ENCODE measurements around the gene MYOC. TPM values are rescaled to one million over a fixed set of nuclear protein-coding genes. Genes with fewer than 3 reads are reported as not detected.

Gene MYOC
- total RNA-seq, 1 experiment from 2014 or later = not detected

DNA sequence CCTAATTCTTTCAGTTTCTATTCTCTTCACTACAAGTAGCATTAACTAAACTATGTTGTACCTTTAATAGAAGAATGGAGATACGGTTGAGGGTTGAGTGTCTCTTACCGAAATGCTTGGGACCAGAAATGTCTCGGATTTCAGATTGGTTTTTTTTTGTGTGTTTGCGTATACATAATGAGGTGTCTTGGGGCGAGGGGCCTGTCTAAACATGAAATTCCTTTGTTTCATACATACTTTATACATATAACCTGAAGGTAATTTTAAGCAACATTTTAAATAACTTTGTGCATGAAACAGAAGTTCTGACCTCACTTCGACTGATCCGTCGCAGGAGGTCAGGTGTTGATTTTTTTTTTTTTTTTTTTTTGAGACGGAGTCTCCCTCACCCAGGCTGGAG lies 66.8 kb downstream of the MYOC start:
- ATAC-seq (no peak), DNase-seq (ENCODE audit: low read depth, low spot score) (no peak)
- CTCF ChIA-PET = no interaction called here
- Histone ChIP-seq H3K27ac (ENCODE audit: low read length) (no peak overlapping the region), H3K36me3 (ENCODE audit: control insufficient read depth, insufficient read depth, low read length) (peaks cover 55% of the 10 kb centered on the region), H3K4me3 (ENCODE audit: low read depth in 2 of 2, low read length in 2 of 2) (no peak overlapping the region), H3K9me3 (ENCODE audit: control insufficient read depth, insufficient read depth, low read depth, low read length) (no peaks in the 10 kb centered on the region), H3K27me3 (ENCODE audit: control insufficient read depth, insufficient read depth, low read length) (no peaks in the 10 kb centered on the region), H3K4me1 (ENCODE audit: control insufficient read depth, insufficient read depth, low read length) (no peaks in the 10 kb centered on the region)
- TF ChIP-seq, protein P1, sequence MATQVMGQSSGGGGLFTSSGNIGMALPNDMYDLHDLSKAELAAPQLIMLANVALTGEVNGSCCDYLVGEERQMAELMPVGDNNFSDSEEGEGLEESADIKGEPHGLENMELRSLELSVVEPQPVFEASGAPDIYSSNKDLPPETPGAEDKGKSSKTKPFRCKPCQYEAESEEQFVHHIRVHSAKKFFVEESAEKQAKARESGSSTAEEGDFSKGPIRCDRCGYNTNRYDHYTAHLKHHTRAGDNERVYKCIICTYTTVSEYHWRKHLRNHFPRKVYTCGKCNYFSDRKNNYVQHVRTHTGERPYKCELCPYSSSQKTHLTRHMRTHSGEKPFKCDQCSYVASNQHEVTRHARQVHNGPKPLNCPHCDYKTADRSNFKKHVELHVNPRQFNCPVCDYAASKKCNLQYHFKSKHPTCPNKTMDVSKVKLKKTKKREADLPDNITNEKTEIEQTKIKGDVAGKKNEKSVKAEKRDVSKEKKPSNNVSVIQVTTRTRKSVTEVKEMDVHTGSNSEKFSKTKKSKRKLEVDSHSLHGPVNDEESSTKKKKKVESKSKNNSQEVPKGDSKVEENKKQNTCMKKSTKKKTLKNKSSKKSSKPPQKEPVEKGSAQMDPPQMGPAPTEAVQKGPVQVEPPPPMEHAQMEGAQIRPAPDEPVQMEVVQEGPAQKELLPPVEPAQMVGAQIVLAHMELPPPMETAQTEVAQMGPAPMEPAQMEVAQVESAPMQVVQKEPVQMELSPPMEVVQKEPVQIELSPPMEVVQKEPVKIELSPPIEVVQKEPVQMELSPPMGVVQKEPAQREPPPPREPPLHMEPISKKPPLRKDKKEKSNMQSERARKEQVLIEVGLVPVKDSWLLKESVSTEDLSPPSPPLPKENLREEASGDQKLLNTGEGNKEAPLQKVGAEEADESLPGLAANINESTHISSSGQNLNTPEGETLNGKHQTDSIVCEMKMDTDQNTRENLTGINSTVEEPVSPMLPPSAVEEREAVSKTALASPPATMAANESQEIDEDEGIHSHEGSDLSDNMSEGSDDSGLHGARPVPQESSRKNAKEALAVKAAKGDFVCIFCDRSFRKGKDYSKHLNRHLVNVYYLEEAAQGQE (IDR thresholded peaks at IDR 0.05; ENCODE audit: insufficient read depth in 1 of 2, low read depth in 2 of 2, low read length in 1 of 2) = no peak
- TF ChIP-seq SIN3A (IDR thresholded peaks at IDR 0.05; ENCODE audit: borderline replicate concordance, insufficient read depth, low read depth, low read length) (no peak), POLR2AphosphoS5 (IDR thresholded peaks at IDR 0.05; ENCODE audit: low read depth, low read length) (no peak), TCF7L2 (IDR thresholded peaks at IDR 0.05; ENCODE audit: low read depth, low read length) (no peak)
- TF ChIP-seq, protein P2, sequence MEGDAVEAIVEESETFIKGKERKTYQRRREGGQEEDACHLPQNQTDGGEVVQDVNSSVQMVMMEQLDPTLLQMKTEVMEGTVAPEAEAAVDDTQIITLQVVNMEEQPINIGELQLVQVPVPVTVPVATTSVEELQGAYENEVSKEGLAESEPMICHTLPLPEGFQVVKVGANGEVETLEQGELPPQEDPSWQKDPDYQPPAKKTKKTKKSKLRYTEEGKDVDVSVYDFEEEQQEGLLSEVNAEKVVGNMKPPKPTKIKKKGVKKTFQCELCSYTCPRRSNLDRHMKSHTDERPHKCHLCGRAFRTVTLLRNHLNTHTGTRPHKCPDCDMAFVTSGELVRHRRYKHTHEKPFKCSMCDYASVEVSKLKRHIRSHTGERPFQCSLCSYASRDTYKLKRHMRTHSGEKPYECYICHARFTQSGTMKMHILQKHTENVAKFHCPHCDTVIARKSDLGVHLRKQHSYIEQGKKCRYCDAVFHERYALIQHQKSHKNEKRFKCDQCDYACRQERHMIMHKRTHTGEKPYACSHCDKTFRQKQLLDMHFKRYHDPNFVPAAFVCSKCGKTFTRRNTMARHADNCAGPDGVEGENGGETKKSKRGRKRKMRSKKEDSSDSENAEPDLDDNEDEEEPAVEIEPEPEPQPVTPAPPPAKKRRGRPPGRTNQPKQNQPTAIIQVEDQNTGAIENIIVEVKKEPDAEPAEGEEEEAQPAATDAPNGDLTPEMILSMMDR (IDR thresholded peaks at IDR 0.05) = no peak
- no TSS peak for BruUV-seq (replicated peaks)
- in situ Hi-C loops (cut with HindIII; ENCODE audit: low pct_unique_long_range_greater_than_20kb, low sequenced_read_pairs) = no loop called here
- intact Hi-C loops (cut with micrococcal nuclease; ENCODE audit: unreplicated experiment) = no loop called here
- POLR2A ChIA-PET = no interaction called here

Other genes starting within 250 kb of the MYOC start
- 145 TPM for gene PRRC2C, start 167.2 kb downstream of the MYOC start, total RNA-seq (2021; ENCODE audit: unreplicated experiment)
- not detected for gene MYOCOS, start 30.4 kb downstream of the MYOC start, total RNA-seq (2021; ENCODE audit: unreplicated experiment)
- gene VAMP4, start 89.4 kb upstream of the MYOC start, total RNA-seq (2021; ENCODE audit: unreplicated experiment) = 9.3 TPM
- gene METTL13, start 129.0 kb upstream of the MYOC start, total RNA-seq (2021; ENCODE audit: unreplicated experiment) = 41.9 TPM
- 0.46 TPM for gene DNM3, start 188.8 kb upstream of the MYOC start, total RNA-seq (2021; ENCODE audit: unreplicated experiment)